GM12878 (cell line): Measurements from ENCODE around the gene SLC9C1. TPM values are rescaled to one million over a fixed set of nuclear protein-coding genes. Genes with fewer than 3 reads are reported as not detected.

Experiments used
- E2F4 ChIP-seq: IDR thresholded peaks from 2 replicates; pipeline ENCODE4 v1.6.1; 2012; ENCODE audit warnings: low read depth, low read length, improper control_type of control experiment
- EED ChIP-seq: sonication (generic); IDR thresholded peaks from 2 replicates; pipeline ENCODE4 v1.6.1; 2016; ENCODE audit warnings: antibody characterized with exemption, low read depth
- EP300 ChIP-seq, 2 experiments: fragments of 150-350 bp in 1 of 2; IDR thresholded peaks; 2 replicates each; pipeline ENCODE4 v1.6.1; 2011 to 2012; ENCODE audit warnings: low read depth in 2 of 2, low read length in 2 of 2, borderline replicate concordance in 1 of 2, improper control_type of control experiment in 1 of 2, inconsistent platforms in 1 of 2; ENCODE audit not compliant: control insufficient read depth in 1 of 2
- ESRRA ChIP-seq: IDR thresholded peaks from 2 replicates; pipeline ENCODE4 v1.6.1; 2012; ENCODE audit warnings: mild to moderate bottlenecking, low read length, improper control_type of control experiment
- ETV6 ChIP-seq, 2 experiments: fragments of 450-650 bp in 1 of 2; IDR thresholded peaks in 1 of 2; conservative IDR thresholded peaks in 1 of 2; 2 replicates each; pipeline ENCODE4 v1.6.1; 2014; ENCODE audit warnings: antibody characterized with exemption in 1 of 2, borderline replicate concordance in 1 of 2, low read depth in 1 of 2, mild to moderate bottlenecking in 1 of 2, moderate library complexity in 1 of 2
- GABPA ChIP-seq: IDR thresholded peaks from 2 replicates; pipeline ENCODE4 v1.6.1; 2014; ENCODE audit warnings: antibody characterized with exemption, low read depth, mild to moderate bottlenecking, inconsistent platforms
- HDAC2 ChIP-seq: fragments of 200-600 bp; sonication (generic); IDR thresholded peaks from 2 replicates; pipeline ENCODE4 v1.6.1; 2017
- IRF3 ChIP-seq: fragments of 450-650 bp; IDR thresholded peaks from 2 replicates; pipeline ENCODE4 v1.6.1; 2014; ENCODE audit warnings: mild to moderate bottlenecking
- JUNB ChIP-seq: IDR thresholded peaks from 2 replicates; pipeline ENCODE4 v1.6.1; 2016; ENCODE audit warnings: antibody characterized with exemption, mild to moderate bottlenecking
- MEF2A ChIP-seq: IDR thresholded peaks from 2 replicates; pipeline ENCODE4 v1.6.1; 2011; ENCODE audit warnings: low read depth, mild to moderate bottlenecking, low read length, moderate library complexity; ENCODE audit not compliant: insufficient read depth
- MYB ChIP-seq: fragments of 150-350 bp; IDR thresholded peaks from 2 replicates; pipeline ENCODE4 v1.6.1; 2014; ENCODE audit warnings: mild to moderate bottlenecking, low read depth, low read length, borderline replicate concordance
- NFIC ChIP-seq: IDR thresholded peaks from 2 replicates; pipeline ENCODE4 v1.6.1; 2012; ENCODE audit warnings: low read depth, mild to moderate bottlenecking, inconsistent platforms, low read length, moderate library complexity
- NFYA ChIP-seq: IDR thresholded peaks from 2 replicates; pipeline ENCODE4 v1.6.1; 2011; ENCODE audit warnings: low read depth, mild to moderate bottlenecking, low read length, improper control_type of control experiment, borderline replicate concordance
- NRF1 ChIP-seq: conservative IDR thresholded peaks from 2 replicates; pipeline ENCODE4 v1.6.1; 2011; ENCODE audit warnings: mild to moderate bottlenecking, low read depth, low read length, improper control_type of control experiment
- PAX8 ChIP-seq: fragments of 450-650 bp; IDR thresholded peaks from 2 replicates; pipeline ENCODE4 v1.6.1; 2017; ENCODE audit warnings: mild to moderate bottlenecking, moderate library complexity
- PKNOX1 ChIP-seq: fragments of 450-650 bp; IDR thresholded peaks from 2 replicates; pipeline ENCODE4 v1.6.1; 2016; ENCODE audit warnings: mild to moderate bottlenecking
- PML ChIP-seq: IDR thresholded peaks from 2 replicates; pipeline ENCODE4 v1.6.1; 2012; ENCODE audit warnings: low read length, inconsistent platforms
- POLR2AphosphoS2 ChIP-seq: IDR thresholded peaks from 2 replicates; pipeline ENCODE4 v1.6.1; 2011; ENCODE audit warnings: low read depth, mild to moderate bottlenecking, low read length, improper control_type of control experiment, moderate library complexity
- POLR2AphosphoS5 ChIP-seq: IDR thresholded peaks from 2 replicates; pipeline ENCODE4 v1.6.1; 2011; ENCODE audit warnings: mild to moderate bottlenecking, low read length, inconsistent platforms
- RCOR1 ChIP-seq: conservative IDR thresholded peaks from 2 replicates; pipeline ENCODE4 v1.6.1; 2012; ENCODE audit warnings: low read depth, low read length, improper control_type of control experiment
- SMAD1 ChIP-seq: fragments of 450-650 bp; IDR thresholded peaks from 2 replicates; pipeline ENCODE4 v1.6.1; 2018; ENCODE audit warnings: mild to moderate bottlenecking, low read depth; ENCODE audit not compliant: partially characterized antibody
- SMARCA5 ChIP-seq: fragments of 450-650 bp; IDR thresholded peaks from 2 replicates; pipeline ENCODE4 v1.6.1; 2017; ENCODE audit warnings: mild to moderate bottlenecking
- SP1 ChIP-seq: IDR thresholded peaks from one replicate; pipeline ENCODE4 v1.6.1; 2011; ENCODE audit warnings: low read depth, low read length
- SPI1 ChIP-seq: IDR thresholded peaks from 2 replicates; pipeline ENCODE4 v1.6.1; 2011; ENCODE audit warnings: low read depth, mild to moderate bottlenecking, low read length, moderate library complexity, borderline replicate concordance; ENCODE audit not compliant: insufficient read depth
- SREBF2 ChIP-seq: IDR thresholded peaks from 2 replicates; pipeline ENCODE4 v1.6.1; 2012; ENCODE audit warnings: mild to moderate bottlenecking, low read length
- SUZ12 ChIP-seq: fragments of 200-600 bp; sonication (generic); IDR thresholded peaks from one replicate; pipeline ENCODE4 v1.6.1; 2018; ENCODE audit warnings: antibody characterized with exemption, mild to moderate bottlenecking; ENCODE audit not compliant: unreplicated experiment
- TAF1 ChIP-seq: IDR thresholded peaks from 2 replicates; pipeline ENCODE4 v1.6.1; 2011; ENCODE audit warnings: mild to moderate bottlenecking, low read depth, low read length, borderline replicate concordance
- USF1 ChIP-seq: IDR thresholded peaks from 2 replicates; pipeline ENCODE4 v1.6.1; 2011; ENCODE audit warnings: borderline replicate concordance, low read depth, mild to moderate bottlenecking, moderate library complexity, mixed read lengths, low read length; ENCODE audit not compliant: insufficient read depth; ENCODE audit errors: extremely low read length
- polyA plus RNA-seq, 11 experiments: library from polyadenylated mRNA; depleted of rRNA in 4 of 11; unstranded in 6 of 11; stranded (reverse) in 5 of 11; fragments of >200 nt; fragmentation: Nextera tagmentation in 4 of 11; fragmentation: Illumina TruSeq in 1 of 11; extraction: Ambion mirVana in 4 of 11; extraction: Trizol in 1 of 11; gene quantifications; 1 replicate in 1 of 11; 2 replicates in 10 of 11; pipeline versions ENCODE4 v1.2.1 to v1.2.3, GENCODE V29; 2011 to 2016; ENCODE audit warnings: inconsistent platforms in 2 of 11, missing spikeins in 2 of 11, low read depth in 1 of 11
- total RNA-seq, 4 experiments: library from RNA; depleted of rRNA in 3 of 4; stranded (reverse); fragments of >200 nt in 3 of 4; fragmentation: Illumina TruSeq in 1 of 4; extraction: Trizol in 1 of 4; gene quantifications; 2 replicates each; pipeline versions ENCODE4 v1.2.1 to v1.2.3, GENCODE V29; 2013 to 2021

SLC9C1 gene
- total and polyA plus RNA-seq, 10 of the 15 experiments (the other 5 are each of a cell fraction or from before 2014, with no cell fraction given), result not detected

GRCh38 chr3:112116748-112117186 is 177.2 kb downstream of the SLC9C1 start (continued):
- TF ChIP-seq ESRRA (no peak), PAX8 (no peak), JUNB (no peak), IRF3 (no peak), MYB (no peak), PKNOX1 (no peak), NFYA (no peak), NFIC (no peak), EED (no peak), SMAD1 (no peak), POLR2AphosphoS2 (peak; percentile 65; the same call in 1 of the 2 replicates), ETV6 (conservative IDR thresholded peaks at IDR 0.05 in 1 of 2, IDR thresholded peaks at IDR 0.05 in 1 of 2; ENCODE audit: borderline replicate concordance in 1 of 2, low read depth in 1 of 2) (no peak), SMARCA5 (no peak; the same call in 1 of the 2 replicates), NRF1 (no peak), MEF2A (no peak), SP1 (no peak), PML (no peak), USF1 (no peak), E2F4 (no peak), SPI1 (no peak), HDAC2 (no peak), SREBF2 (no peak), EP300 (IDR thresholded peaks at IDR 0.05; ENCODE audit: borderline replicate concordance in 1 of 2, control insufficient read depth in 1 of 2, low read depth in 2 of 2, low read length in 2 of 2) (no peak), RCOR1 (no peak), TAF1 (0 out of 2 replicates have a peak, but pooled peaks have one; percentile 25), SUZ12 (no peak), POLR2AphosphoS5 (peak; percentile 69), GABPA (no peak)
